Measurements from ENCODE around the gene EPM2A. TPM values are rescaled to one million over a fixed set of nuclear protein-coding genes. Genes with fewer than 3 reads are reported as not detected.

Gene EPM2A
- total RNA-seq, 1 donor from 2014 or later = 9.6 TPM

DNA sequence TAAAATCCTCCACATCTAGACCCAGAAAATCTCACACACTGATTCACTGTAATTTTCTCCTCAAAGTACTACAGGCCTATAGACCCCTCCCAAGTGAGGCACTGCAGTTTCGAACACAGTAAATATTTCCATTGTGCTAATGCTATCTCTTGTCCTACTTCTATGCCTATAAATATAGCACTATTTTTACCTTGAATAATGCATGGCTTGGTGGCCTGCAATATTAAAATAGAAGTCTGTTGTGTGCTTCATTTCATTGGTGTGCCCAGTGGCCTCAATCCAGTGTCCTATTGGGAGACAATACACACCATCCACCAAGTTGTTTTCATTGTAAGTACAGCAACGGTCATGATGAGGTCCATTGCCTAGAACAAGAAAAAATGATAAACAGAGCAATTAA, 49.4 kb downstream of the EPM2A start:
- no peaks in the 10 kb centered on the region for H3K27me3 Mint-ChIP-seq (ENCODE audit: insufficient read depth, low read depth)
- peaks cover 8% of the 10 kb centered on the region for H3K36me3 Mint-ChIP-seq
- no peak overlapping the region for H3K27ac ChIP-seq
- no peak overlapping the region for H3K9ac ChIP-seq
- H3K27ac Mint-ChIP-seq = no peak overlapping the region
- no peak overlapping the region for H3K4me2 ChIP-seq
- no peaks in the 10 kb centered on the region for H3K36me3 ChIP-seq
- peaks cover 3% of the 10 kb centered on the region for H3K9me3 Mint-ChIP-seq
- no peaks in the 10 kb centered on the region for H3F3A ChIP-seq (ENCODE audit: low read depth)
- no peak overlapping the region for H2AFZ ChIP-seq (replicated peaks)
- no peak overlapping the region for H3K4me3 Mint-ChIP-seq
- H3K4me3 ChIP-seq = no peak overlapping the region
- DNase-seq (ENCODE audit: low spot score) = no peak
- H3K9me3 ChIP-seq (ENCODE audit: low read depth) = no peaks in the 10 kb centered on the region
- TF ChIP-seq, protein P1, sequence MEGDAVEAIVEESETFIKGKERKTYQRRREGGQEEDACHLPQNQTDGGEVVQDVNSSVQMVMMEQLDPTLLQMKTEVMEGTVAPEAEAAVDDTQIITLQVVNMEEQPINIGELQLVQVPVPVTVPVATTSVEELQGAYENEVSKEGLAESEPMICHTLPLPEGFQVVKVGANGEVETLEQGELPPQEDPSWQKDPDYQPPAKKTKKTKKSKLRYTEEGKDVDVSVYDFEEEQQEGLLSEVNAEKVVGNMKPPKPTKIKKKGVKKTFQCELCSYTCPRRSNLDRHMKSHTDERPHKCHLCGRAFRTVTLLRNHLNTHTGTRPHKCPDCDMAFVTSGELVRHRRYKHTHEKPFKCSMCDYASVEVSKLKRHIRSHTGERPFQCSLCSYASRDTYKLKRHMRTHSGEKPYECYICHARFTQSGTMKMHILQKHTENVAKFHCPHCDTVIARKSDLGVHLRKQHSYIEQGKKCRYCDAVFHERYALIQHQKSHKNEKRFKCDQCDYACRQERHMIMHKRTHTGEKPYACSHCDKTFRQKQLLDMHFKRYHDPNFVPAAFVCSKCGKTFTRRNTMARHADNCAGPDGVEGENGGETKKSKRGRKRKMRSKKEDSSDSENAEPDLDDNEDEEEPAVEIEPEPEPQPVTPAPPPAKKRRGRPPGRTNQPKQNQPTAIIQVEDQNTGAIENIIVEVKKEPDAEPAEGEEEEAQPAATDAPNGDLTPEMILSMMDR (IDR thresholded peaks at IDR 0.05) = no peak
- TF ChIP-seq EZH2 (IDR thresholded peaks at IDR 0.05) = no peak
- TF ChIP-seq EZH2phosphoT487 (IDR thresholded peaks at IDR 0.05) = no peak
- H3K4me1 Mint-ChIP-seq = peaks cover 9% of the 10 kb centered on the region
- no peaks in the 10 kb centered on the region for H3K79me2 ChIP-seq (ENCODE audit: low read depth)
- H3K4me1 ChIP-seq = peaks cover 15% of the 10 kb centered on the region
- H3K27me3 ChIP-seq = no peaks in the 10 kb centered on the region
- no peaks in the 10 kb centered on the region for H4K20me1 ChIP-seq (ENCODE audit: low read depth)

DNA sequence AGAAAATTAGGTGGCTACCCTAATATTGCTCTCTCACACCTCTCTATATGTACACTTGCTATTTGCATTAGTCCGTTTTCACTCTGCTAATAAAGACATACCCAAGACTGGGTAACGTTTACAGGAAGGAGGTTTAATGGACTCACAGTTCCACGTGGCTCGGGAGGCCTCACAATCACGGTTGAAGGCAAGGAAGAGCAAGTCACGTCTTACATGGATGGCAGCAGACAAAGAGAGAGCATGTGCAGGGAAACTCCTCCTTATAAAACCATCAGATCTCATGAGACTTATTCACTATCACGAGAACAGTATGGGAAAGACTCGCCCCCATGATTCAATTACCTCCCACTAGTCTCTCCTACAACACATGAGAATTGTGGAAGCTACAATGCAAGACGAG, 53.4 kb downstream of the EPM2A start:
- no peaks in the 10 kb centered on the region for H3K4me1 ChIP-seq
- H4K20me1 ChIP-seq (ENCODE audit: low read depth) = no peaks in the 10 kb centered on the region
- no peaks in the 10 kb centered on the region for H3K79me2 ChIP-seq (ENCODE audit: low read depth)
- Mint-ChIP-seq H3K4me3 (no peak overlapping the region), H3K36me3 (peaks cover 11% of the 10 kb centered on the region), H3K27ac (no peak overlapping the region), H3K4me1 (no peaks in the 10 kb centered on the region), H3K27me3 (ENCODE audit: insufficient read depth, low read depth) (no peaks in the 10 kb centered on the region), H3K9me3 (peaks cover 11% of the 10 kb centered on the region)
- no peaks in the 10 kb centered on the region for H3F3A ChIP-seq (ENCODE audit: low read depth)
- no peak overlapping the region for H3K4me3 ChIP-seq
- TF ChIP-seq, protein P1 (IDR thresholded peaks at IDR 0.05) = no peak
- no peak for TF ChIP-seq EZH2 (IDR thresholded peaks at IDR 0.05)
- no peak for TF ChIP-seq EZH2phosphoT487 (IDR thresholded peaks at IDR 0.05)
- H3K27ac ChIP-seq = no peak overlapping the region
- H3K9ac ChIP-seq = no peak overlapping the region
- no peak overlapping the region for H3K4me2 ChIP-seq
- H3K36me3 ChIP-seq = no peaks in the 10 kb centered on the region
- no peaks in the 10 kb centered on the region for H3K9me3 ChIP-seq (ENCODE audit: low read depth)
- H2AFZ ChIP-seq (replicated peaks) = no peak overlapping the region
- no peak for DNase-seq (ENCODE audit: low spot score)
- no peaks in the 10 kb centered on the region for H3K27me3 ChIP-seq

DNA sequence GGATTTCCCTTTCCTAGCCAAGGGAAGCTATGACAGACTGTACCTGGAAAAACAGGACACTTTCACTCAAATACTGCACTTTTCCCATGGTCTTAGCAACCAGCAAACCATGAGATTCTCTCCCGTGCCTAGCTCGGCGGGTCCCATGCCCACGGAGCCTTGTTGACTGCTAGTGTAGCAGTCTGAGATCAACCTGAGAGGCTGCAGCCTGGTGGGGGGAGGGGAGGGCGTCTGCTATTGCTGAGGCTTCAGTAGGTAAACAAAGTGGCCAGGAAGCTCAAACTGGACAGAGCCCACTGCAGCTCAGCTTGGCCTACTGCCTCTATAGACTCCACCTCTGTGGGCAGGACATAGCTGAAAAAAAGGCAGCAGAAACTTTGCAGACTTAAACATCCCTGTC, 61.8 kb downstream of the EPM2A start:
- Histone ChIP-seq H3K4me1 (no peaks in the 10 kb centered on the region), H2AFZ (replicated peaks) (peak overlapping the region; percentile 26), H3K27ac (no peak overlapping the region), H3K79me2 (ENCODE audit: low read depth) (no peaks in the 10 kb centered on the region), H3K9me3 (ENCODE audit: low read depth) (no peaks in the 10 kb centered on the region), H4K20me1 (ENCODE audit: low read depth) (no peaks in the 10 kb centered on the region), H3K4me2 (no peak overlapping the region), H3K36me3 (no peaks in the 10 kb centered on the region), H3F3A (ENCODE audit: low read depth) (no peaks in the 10 kb centered on the region), H3K9ac (no peak overlapping the region), H3K27me3 (no peaks in the 10 kb centered on the region), H3K4me3 (no peak overlapping the region)
- Mint-ChIP-seq H3K9me3 (peaks cover 9% of the 10 kb centered on the region), H3K27me3 (ENCODE audit: insufficient read depth, low read depth) (no peaks in the 10 kb centered on the region), H3K27ac (no peak overlapping the region), H3K36me3 (peaks cover 2% of the 10 kb centered on the region), H3K4me3 (no peak overlapping the region), H3K4me1 (peaks cover 11% of the 10 kb centered on the region)
- TF ChIP-seq EZH2 (IDR thresholded peaks at IDR 0.05) = no peak
- TF ChIP-seq, protein P1 (IDR thresholded peaks at IDR 0.05) = no peak
- no peak for TF ChIP-seq EZH2phosphoT487 (IDR thresholded peaks at IDR 0.05)
- DNase-seq (ENCODE audit: low spot score) = no peak
